Hypothalamus (tissue), 51 donors: ENCODE results near the gene H6PD.

Source experiments
- DNase-seq, 51 donors: peaks; one replicate each; lab custom pipeline; 2025; lab: John Stamatoyannopoulos, UW

H6PD gene

DNA sequence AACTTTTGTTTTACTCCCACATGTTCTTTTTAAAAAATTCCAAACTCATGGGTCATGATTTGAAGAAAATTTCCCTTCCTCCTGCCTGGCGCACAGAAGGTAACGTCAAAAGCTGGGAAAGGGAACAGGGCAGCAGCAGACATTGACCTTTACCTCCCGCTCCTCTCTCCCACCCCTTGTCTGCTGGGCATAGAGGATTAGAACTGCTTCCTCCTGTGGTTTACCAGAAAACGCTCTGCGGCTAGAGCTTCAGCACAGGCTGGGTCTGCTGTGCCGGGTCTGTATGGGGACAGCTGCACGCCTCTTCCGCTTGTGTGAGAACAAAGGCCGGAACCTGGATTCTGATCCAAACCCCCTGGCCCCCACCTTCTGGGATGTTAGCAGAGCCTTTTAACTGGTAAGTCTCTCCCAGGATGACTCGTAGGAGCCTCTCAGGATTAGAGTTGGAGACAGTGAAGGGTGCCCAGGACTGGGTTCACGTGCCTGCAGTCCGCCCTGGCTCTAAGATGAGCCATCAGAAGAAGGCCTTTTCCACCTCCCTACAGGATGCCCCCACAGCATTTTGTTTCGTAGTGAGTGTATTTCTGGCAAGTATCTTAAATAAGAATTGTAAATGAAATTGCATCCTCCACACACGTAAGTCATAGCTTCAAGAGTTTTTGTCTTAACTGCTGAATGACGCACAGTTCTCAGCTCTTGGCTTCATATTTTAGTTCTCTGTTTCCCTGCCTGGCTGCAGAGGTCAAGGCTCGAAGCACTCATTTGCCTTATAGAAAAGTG lies 5.2 kb downstream of the H6PD start:
- peak in 17 of 51 donors; percentile 13 to 42 (median 26) for DNase-seq

DNA sequence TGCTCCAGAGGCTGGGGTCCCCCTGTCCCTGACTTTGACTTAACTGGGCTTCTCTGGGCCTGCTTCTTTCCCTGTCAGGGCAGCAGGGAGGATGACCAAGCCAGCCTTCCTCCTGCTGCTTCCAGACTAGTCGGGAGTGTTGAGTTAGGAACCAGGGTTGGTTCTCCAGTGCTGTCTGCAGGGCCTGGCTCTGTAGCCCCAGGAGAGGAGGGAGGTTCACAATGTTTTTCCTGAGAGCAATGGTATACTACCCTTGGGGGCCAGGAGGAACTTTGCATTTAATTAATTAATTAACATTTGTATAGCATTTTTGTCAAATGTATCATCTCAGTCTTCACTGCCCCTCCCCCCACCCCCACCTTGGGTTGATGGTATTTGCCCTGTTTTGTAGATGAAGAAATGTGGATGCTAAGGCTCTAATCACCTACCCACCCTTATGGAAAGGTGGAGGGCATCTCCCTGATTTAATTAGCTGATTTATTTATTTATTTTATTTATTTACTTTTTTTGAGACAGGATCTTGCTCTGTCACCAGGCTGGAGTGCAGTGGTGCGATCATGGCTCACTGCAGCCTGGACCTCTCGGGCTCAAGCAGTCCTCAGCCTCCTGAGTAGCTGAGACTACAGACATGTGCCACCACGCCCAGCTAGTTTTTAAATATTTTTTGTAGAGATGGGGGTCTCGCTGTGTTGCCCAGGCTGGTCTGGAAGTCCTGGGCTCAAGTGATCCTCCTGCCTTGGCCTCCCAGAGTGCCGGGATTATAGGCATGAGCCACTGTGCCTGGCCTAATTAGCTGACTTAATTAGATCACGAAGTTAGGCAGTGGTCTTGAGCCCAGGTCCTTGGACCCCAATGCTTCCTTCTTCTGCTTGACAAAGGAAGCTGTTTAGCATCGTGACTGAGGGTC lies 6.6 kb downstream of the H6PD start:
- no peak for DNase-seq

DNA sequence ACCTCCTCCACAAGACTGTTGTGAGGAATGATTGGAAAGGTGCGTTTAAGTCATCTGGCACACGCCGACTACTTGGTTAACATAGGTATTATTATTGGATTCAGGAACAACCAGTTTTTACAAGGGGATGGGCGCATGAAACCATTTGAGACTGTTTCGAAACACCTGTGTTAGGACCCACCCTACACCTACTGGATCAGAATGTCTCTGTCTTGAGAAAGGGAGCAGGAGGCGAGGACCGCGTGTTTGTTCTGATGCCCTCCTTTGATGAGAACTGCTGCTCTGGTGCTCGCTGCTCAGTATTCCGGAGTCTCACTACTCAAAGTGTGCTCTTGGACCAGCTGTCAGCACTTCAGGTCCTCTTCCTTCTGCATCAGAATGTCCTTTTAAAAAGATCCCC lies 7.3 kb downstream of the H6PD start:
- DNase-seq = peak in 1 of 51 donors; percentile 21

DNA sequence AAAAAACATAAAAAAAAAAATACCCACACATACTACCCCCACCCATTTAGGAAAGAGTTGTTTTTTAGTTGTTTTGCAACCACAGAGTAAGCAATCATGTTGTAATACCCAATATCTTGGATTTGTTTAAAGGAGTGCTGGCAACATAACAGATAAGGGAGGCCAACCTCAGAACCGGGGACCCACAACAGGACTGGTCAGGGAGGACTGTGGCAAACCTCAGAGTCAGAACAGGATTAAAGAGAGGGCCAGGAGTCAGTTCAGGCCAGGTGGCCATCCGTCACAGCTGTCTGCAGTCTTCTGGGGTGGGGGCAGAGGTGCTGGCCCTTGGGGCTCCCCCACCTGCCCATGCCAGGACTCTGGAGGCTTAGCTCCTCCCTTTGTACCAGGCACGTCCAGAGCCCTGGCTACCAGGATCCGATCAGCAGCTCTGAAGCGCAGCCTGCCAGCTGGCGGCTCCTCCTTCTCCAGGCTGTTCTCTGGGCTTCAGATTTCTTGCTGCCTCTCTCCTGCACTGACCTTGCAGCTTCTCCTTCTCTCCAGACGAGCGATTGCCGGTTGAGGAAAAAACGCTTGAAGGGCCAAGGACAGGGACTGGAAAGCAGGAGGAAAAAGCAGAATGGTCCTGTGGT lies 7.9 kb downstream of the H6PD start:
- peak in 38 of 51 donors; percentile 18 to 85 (median 52) for DNase-seq

DNA sequence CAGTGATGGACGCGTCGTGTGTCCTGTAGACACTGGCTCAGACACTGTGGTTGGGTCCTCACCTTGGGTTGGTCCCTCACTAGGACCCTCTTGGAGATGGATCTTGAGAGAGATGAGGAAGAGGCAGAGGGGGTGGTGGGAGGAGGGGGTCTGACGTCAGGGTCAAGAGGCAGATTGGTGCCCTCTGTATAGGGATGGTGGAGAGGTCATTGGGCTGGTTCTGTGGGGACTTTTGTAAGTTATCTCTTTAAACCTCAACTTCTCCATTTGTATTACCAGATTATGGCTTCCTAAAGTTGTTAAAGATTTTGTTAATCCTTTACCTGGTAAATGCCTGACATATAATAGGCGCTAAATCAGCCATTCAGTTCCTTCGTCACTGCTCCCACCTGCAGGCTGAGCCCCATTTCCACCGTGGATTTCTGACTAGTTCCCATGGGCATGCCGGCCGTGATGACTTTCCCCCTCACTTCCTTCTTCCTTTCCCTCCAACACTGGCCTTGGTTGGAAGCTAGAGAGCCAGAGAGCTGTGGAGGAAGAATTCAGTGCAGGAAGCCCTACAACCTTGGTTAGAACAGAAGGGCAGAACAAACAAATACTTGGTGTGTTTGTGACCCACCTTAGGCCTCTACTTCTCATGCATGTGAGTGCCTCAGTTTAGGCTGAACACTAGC lies 8.6 kb downstream of the H6PD start:
- no peak for DNase-seq

DNA sequence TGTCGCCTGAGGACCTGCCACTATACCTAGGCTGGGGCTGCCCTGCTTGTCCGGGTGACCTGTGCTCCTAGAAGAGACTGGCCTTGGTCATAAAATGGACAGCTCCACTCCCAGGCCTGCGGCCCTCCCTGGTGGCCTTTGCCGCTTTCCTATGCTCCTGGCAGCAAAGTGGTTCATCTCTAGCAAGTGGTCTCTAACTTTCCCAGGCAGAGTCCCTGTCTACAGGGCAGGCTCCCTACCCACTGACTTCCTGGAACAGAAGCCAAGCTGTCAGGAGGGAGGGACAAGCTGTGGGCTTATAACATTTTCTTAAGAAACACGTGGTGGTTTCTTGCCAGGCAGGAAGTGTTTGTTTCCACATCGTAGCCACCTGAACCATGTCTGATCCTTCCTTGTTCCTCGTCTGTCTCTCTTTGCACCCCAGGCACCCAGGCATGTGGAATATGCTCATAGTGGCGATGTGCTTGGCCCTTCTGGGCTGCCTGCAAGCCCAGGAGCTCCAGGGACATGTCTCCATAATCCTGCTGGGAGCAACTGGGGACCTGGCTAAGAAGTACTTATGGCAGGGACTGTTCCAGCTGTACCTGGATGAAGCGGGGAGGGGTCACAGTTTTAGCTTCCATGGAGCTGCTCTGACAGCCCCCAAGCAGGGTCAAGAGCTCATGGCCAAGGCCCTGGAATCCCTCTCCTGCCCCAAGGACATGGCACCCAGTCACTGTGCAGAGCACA lies 10.1 kb downstream of the H6PD start:
- DNase-seq = no peak

DNA sequence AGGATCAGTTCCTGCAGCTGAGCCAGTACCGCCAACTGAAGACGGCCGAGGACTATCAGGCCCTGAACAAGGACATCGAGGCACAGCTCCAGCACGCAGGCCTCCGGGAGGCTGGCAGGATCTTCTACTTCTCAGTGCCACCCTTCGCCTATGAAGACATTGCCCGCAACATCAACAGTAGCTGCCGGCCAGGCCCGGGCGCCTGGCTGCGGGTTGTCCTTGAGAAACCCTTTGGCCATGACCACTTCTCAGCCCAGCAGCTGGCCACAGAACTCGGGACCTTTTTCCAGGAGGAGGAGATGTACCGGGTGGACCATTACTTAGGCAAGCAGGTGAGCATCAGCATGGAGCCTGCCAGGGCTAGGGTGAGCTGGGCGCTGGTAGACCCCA lies 10.7 kb downstream of the H6PD start:
- no peak for DNase-seq

DNA sequence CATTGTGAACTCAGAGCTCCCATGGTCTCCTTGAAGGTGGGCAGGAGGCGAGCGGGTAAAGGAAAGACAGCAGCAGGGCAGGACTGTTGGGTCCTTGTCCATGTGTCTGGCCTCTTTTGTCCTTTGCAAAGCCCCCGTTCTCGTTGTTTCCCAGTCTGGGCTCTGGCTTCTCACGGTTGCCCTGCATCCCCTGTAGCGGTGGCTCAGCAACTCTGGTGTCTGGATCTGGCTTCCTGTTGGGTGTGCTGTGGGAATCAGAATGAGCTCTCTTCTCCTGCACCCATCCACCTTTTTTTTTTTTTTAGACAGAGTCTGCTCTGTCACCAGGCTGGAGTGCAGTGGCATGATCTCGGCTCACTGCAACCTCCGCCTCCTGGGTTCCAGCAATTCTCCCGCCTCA lies 11.1 kb downstream of the H6PD start:
- no peak for DNase-seq

DNA sequence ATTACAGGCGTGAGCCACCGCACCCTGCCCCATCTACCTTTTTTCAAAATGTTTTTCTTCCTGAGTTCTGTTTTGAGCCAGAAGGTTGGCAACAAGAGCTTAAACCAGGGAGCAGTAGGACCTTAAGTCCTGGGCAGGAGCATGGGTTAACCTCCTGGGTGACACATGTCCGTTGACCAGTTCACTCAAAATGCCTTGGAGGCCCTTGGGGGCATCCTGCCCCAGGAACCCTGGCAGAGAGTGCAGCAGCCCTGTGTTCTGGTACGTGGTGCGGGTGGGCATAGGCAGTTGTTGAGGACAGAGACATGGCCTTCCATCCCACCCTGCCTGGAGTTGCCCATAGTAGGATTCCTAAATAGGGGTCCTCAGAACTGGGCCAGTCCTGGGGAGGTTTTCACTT lies 11.6 kb downstream of the H6PD start:
- DNase-seq = no peak

DNA sequence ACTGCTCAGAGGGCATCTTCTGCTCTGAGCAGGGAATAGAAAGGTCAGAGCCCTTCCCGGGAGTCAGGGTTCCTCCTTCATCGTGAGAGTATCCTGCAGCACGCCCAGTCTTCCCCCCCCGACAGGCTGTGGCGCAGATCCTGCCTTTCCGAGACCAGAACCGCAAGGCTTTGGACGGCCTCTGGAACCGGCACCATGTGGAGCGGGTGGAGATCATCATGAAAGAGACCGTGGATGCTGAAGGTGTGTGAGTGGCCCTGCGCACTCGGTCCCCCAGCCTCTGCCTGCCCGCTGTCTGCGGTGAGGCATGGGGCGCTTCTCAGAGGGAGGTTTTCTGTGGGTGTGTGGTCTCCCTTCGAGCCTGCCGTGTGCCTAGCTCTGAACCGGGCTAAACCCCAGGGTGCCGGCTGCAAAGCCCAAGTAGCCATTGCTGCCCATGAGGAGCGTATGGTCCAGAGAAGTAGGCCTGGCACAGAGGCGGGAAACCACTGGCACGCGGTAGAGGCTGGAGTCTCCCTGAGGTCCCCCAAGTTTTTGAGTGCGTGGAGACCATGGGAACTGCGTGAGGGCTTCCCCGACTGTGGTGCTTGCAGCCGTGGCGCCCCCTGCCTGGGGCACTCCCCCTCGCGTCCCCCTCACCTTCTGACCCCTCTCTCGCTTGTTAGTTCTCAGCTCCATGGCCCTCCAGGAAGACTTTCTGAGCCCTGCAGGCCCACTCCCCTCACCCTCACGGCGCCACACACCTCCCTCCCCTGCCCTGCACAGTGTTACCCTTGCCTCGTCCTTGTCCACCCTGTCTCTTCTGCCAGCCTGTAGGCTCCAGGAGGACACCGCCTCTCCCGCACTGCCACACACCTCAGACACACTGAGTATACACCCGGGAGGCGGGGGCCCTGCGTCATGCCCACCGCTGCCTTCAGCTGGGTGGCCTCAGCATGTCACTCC lies 12.5 kb downstream of the H6PD start:
- no peak for DNase-seq

DNA sequence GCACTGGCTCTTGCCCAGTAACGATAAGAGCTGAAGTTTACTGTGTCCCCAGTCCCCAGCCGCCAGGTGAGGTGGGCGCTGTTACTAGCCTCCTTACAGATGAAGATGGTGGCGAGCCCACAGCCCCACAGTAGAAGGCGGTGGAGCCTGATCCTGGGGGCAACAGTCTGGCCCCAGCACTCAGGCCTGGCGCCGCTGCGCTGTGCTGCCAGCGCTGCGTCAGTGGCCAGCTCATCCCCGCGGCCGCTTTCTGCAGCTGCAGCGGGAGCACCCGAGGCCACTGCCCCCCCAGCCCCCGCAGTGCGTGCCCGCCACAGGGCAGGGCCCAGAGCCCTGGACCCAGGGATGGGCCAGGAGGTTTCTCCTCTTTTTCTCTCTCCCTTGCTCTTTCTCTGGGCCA lies 13.3 kb downstream of the H6PD start:
- DNase-seq = peak in 38 of 51 donors; percentile 13 to 79 (median 44)

DNA sequence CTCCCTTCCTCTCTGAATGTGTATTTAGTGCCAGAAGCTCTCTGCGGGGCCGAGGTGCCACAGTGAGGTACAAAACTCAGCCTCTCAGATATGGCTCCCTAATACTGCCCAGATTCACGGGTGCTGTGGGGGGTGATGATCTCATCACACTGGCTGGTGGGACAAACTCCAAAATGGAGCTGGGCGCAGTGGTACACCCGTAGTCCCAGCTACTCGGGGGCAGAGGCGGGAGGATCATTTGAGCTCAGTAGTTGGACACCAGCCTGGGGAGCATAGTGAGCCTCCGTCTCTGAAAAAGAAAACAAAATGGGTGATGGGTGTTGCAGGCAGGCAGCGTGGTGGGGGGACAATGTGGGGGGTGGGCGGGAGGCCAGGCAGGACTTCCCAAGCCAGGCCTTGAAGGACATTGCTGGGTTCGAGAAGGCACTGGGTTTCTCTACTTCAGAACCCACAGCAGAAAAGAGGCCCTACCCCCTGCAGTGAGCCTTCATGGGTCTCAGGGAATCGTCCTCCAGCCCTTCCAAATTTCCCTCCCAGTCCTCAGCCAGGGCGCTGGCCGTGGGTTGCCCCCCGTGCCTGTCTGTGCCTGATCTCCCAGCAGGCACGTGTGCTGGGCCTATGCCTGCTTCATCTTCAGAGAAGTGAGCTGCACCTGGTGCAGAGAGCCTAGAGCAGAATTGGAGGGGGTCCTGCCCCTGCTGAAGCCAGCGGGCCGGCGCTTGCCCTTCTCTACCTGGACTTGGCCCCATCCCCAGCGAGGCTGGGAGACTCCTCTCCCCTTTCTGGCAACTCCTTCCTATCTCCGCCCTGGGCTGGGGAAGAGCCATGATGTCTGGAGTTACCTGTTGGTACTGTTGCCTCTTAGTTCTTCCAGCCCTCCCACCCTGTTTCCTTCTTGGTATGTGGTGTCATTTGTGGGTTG lies 14.0 kb downstream of the H6PD start:
- peak in 18 of 51 donors; percentile 23 to 64 (median 40) for DNase-seq

DNA sequence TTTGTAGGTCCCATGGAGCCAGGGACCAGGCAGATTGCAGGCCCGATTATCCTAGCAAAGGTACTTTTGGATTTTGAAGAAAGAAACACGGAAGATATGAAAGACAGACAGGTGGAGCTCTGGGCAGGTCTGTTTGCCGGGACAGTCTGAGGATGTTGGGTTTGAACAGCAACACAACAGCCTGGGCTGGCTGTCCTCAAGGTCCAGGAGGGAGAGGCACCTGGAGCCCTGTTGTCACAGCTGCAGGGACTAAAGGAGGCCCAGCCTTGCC lies 14.6 kb downstream of the H6PD start:
- DNase-seq = no peak

DNA sequence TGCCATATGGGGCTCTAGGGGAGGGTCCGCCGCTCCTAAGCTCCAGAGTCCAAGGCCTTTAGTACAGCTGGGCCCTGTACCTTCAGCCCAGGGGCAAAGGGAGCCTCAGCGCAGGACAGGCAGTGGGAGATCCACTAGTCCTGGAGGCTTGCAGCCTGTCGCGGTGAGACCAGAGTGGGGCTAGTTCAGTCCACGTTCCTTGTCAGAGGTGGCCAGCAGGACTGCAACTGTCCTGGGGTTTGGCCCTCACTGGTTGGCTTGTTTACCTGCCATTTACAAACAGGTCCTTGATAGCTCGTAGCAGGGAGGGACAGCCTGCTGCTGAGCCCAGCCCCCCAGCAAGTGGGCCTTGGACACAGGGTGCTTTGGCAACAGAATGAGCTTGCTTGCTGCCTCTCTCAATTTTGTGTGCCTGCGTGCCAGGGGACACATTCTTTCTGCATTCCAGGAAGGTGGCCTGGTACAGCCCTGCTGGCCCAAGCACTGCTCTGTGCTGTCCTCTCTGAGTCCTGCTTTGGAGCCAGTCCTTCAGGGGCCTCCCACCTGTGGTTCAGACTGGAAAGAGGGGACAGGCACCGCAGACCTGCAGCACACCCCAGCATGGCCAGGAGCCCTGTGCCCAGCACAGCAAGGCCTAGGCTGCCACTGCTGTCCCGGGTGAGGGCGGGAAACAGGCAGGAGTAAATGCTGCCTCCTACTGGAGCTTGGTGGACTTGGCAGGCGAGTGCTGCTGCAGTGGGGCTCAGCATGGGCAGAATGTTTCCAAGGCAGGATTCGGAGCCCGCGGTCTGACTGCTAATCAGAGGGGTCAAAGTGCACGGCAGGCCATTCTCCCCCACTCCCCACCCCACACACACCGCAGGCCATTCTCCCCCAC lies 15.2 kb downstream of the H6PD start:
- peak in 14 of 51 donors; percentile 17 to 58 (median 32) for DNase-seq

DNA sequence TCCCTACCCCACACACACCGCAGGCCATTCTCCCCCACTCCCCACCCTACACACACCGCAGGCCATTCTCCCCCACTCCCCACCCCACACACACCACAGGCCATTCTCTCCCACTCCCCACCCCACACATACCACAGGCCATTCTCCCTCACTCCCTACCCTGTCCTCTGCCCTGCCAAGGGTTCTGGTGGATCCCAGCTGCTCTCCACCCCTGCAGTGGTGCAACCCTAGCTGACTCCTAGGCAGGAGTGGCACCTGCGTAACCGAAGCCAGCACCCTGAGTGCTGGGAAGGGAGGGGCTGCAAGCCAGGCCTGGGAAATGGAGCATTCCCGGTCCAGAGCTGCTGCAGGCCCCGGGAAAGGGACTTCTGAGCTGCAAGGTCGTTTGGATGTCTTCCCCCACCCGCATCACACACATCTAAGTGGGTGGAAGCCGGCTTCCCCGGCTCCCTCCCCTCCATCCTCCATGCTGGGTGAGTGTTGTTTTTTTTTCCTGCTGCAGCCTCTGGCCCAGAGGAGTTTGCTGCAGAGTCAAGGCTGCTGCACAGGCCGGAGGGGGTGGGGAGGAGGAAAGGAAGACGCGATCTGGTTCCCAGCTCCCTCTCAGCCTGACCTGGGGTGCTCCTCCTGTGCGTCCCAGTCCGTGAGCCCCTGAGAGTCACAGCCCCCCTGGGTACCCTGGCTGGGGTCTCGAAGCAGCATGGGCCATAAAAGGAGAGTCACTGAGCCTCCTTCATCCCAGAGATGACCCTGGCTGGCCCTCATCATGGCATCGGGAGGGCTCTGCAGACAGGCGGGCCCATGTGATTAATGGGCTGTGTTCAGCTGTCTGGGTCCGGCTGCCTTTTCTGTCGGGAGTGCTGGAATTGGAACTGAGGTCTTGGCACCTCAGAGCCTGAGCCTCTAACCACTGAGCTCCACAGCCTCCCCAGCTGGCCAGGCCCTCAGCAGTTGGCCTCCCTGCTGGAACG lies 16.1 kb downstream of the H6PD start:
- no peak for DNase-seq

DNA sequence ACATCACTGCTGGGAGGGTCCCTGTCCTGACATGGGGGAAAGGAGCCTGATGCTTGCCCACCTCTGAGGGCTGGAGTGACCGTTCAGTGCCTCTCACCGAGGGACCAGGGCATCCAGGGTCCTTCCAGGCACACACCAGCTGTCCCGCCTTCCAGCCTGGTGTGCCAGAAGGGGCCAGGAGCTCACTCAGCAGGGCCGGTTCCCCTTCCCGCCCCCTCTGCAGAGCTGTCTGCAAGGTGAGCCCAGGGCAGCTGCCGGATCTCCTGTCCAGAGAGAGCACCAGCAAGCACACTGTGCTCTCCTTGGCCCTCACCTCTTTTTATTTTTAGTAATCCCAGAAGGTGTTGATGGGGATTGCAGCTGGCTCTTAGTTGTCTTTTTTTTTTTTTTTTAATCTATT lies 16.9 kb downstream of the H6PD start:
- no peak for DNase-seq
